ENCODE data around the gene ARFGAP1.
"Not testable (repeated sequence)": the region's sequence is repeated elsewhere in the genome, so short reads cannot be mapped to it uniquely, and the experiment has no call there.

The ARFGAP1 gene

DNA sequence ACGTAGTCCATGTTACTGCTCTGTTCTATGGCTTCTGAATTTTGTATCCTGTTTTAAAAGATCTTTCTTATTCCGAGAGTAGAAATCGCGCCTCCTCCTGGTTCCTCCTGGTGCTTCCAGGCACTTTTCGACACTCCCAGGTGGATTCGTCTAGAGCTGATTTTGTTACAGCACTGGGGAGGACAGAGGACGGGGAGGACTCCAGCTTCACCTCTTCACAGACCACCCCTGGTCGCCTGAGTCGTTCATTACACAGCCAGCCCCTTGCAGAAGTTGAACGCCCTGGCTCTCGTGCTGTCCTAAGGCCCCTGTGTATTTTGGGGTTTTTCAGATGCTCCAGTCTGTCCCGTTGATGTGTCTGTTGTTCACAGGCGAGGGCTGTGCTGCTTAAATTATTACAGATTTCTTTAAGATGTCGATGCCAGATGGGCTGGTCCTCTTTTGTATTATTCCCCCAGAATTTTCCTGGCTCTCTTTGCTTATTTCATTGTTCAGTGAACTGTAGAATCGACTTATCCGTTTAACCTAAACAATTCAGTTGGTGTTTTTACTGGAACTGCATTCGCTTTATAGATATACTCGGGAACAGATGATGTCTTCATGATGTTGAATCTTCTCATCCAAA, 50.9 kb downstream of the ARFGAP1 start:
- no peak for DNase-seq

- DNase-seq = no peak
Measured at GRCh38 chr20:63325021-63325471, 52.4 kb downstream of the ARFGAP1 start.

DNA sequence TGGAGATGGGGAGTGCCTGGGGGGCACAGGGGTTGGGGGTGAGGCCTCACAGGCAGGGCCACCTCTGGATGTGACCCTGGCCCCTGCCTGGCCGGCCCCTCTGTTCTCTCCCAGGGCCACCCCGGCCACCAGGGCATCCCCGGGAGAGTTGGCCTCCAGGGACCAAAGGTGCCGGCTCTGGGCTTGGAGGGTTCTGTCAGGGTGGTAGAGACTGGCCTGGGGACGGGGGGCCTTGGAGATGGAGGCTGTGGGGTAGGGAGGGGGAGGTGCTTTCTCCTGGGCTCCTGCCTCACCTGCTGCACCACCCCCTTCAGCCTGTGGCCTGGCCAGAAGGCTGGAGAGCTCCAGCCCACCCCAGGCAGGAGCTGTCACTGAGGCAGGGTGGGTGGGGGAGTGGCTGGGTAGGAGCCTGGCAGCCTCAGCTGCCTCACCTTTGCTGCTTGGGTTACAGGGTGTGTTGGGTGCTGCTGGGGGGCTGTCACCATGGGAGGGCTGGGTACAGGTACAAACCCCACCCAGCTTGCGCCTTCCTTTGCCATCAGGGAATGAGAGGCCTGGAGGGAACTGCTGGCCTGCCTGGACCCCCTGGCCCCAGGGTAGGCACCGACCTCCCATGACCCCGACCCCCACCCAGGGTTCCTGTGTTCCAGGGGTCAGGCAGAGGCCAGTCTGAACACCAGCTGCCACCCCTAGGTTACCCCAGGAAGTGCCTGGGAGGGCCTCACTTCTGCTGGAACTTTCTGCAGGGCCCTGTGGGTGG, 53.1 kb downstream of the ARFGAP1 start:
- DNase-seq = no peak

DNA sequence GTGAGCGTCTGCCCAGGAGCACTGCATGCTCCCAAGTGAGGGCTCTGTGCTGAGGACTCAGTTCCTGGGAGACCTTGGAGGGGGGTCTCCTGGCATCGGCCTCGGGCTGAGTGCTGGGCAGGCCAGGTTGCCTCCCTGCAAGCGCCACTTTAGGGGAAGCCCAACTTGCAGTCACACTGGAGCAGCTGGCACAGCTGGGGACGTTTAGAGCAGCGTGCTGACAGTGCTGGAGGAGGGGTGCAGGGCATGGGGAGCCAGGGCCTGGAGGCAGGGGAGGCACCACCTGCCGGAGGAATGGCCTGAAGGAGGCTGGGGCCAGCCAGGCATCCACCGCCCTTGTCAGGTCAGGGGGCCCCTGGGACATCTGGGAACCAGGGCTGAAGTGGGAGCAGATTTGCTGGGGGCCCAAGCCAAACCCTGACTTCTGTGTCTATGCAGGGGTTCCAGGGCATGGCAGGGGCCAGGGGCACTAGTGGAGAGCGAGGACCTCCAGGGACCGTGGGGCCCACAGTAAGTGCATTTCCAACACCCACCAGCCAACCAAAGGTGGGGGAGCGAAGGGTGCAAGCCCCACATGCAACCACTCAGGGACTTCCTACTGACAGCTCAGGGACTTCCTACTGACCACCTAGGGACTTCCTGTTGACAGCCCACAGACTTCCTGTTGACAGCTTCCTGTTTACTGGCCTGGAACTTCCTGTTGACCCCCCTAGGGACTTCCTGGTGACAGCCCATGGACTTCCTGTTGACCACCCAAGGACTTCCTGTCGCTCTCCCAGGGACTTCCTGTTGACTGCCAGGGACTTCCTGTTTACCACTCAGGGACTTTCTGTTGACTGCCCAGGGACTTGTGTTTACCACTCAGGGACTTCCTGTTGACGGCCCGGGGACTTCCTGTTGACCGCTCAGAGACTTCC, 54.0 kb downstream of the ARFGAP1 start:
- no peak for DNase-seq

DNA sequence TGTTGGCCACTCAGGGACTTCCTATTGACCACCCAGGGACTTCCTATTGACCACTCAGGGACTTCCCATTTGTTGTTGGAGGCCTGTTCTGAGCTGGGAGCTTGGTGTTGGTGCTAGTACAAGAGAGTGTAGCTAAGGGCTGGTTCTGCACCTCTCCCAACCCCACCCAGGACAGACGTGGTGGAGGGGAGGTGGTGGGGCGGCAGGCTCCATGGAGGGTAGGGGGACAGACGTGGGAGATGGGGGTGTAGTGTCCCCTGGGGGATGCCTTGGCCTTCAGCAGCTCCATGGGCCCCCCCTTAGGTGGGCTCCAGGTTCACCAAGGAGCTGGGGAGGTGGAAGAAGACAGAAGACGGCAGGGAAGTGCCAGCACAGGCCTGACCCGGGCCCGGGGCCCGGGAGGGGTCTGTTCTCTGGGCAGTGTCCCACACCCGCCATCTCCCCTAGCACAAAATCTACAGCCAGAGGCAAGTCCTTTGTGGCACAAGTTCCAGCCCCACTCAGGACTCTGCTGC, 54.7 kb downstream of the ARFGAP1 start:
- DNase-seq = no peak

DNA sequence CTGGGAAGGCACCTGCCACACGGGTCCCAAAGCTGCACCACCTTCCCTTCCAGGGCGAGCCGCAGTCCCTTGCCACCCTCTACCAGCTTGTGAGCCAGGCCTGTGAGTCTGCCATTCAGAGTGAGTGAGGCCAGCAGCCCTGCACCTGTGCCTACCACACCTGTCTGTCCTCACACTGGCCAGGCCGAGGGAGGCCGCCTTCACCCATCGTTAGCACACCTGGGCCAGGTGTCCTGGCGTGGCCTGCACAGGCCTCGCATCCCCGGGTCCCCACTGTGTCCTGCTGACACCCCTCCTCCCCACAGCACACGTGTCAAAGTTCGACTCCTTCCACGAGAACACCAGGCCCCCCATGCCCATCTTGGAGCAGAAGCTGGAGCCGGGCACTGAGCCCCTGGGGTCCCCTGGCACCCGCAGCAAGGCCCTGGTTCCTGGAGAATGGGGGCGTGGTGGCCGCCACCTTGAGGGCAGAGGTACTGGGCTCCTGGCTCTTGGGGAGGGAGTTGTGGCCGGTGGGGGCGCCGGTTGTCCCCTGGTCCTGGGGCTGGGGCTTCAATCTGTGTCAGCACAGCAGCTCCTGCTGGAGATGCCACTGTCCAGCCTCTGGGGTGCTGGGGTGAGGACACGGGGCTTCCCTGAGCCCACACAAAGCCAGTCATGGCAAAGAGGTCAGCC, 55.5 kb downstream of the ARFGAP1 start:
- no peak for DNase-seq

DNA sequence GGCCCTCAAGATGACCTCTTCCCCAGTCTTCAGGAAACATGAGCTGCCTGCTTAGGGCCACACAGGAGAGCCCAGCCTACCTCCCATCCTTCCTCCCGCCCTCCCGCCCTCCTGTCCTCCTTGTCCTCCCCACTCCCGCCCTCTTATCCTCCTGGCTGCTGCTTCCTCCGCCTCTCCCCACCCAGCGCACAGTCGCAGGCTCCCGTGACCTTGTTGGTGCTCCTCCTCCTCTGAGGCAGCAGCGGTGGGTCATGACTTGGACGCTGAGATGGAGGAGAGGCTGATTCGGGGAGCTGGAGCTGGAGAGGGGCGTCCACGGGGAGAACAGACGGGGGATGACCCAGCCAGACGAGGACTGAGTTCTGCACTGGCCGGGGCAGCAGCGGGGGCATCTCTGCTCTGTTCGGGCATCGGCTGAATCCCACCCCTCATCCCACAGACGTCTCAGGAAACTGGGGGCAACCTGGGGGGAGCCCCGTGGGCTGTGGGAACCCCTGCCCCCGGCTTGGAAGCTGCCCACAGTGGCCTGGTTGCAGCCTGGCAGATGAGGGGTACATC, 56.2 kb downstream of the ARFGAP1 start:
- no peak for DNase-seq

DNA sequence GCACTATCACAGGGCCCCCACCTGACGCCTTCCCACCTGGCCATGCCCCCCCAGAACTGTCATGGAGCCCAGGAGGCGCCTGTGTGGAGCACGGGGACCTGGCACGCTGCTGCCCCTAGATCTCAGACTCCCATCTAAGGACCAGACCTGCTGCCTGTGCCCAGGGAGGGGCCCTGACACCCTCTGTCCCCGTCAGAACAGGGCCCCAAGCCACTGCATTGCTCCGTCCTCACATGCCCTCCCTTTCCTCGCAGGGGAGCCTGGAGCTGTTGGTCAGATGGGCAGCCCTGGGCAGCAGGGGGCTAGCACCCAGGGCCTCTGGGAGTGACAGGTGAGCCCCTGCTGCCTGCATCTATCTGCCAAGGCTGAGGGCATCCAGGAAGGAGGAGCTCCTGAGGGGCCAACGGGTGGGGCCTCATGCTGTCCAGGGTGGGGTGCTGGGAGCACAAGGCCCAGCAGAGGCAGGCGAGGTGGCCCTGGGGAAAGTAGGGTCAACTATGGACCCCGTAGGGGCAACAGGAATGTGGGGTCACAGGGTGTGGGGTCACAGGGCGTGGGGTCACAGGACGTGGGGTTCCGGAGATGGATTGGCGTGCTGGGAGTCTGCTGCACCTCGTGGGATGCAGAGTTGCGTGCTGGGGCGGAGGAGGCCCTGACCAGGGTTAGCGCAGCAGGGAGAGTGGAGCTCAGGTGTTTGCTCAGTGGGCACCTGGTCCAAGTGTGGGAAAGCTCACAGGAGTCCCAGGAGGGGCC, 56.9 kb downstream of the ARFGAP1 start:
- no peak for DNase-seq

GRCh38 chr20:63330084-63330760, 57.6 kb downstream of the ARFGAP1 start:
- DNase-seq = no peak

GRCh38 chr20:63330940-63331339, 58.3 kb downstream of the ARFGAP1 start:
- DNase-seq = no peak

DNA sequence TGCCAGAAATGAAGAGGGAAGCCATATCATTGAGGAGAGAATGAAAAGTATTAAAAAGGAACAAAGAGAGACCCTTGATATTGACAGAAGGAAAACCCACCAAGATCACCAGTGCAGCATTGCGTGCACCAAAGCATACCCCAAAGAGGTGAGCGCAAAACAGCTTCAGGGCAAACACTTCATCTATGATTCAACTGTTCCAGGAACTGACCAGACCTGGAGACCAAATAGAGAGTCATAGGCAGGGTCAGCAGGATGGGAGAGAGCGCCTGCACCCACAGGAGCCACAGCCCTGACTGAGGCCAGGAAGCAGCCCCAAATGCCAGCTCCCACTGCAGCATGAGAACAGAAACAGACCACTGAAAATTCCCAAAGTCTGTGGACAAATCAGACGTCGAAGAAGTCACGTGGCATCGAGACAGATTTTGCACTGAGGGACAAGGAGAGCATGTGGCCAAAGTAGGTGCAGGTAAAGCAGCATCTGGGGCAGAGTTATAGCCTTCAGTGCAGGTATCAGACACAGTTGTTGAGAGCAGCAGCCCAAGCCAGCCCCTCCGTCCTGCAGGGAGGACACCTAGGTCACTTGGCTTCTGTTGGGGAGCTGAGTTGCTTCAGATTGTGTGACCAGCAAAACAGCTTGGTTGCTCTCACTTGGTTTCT, 59.3 kb downstream of the ARFGAP1 start:
- DNase-seq = no peak

DNA sequence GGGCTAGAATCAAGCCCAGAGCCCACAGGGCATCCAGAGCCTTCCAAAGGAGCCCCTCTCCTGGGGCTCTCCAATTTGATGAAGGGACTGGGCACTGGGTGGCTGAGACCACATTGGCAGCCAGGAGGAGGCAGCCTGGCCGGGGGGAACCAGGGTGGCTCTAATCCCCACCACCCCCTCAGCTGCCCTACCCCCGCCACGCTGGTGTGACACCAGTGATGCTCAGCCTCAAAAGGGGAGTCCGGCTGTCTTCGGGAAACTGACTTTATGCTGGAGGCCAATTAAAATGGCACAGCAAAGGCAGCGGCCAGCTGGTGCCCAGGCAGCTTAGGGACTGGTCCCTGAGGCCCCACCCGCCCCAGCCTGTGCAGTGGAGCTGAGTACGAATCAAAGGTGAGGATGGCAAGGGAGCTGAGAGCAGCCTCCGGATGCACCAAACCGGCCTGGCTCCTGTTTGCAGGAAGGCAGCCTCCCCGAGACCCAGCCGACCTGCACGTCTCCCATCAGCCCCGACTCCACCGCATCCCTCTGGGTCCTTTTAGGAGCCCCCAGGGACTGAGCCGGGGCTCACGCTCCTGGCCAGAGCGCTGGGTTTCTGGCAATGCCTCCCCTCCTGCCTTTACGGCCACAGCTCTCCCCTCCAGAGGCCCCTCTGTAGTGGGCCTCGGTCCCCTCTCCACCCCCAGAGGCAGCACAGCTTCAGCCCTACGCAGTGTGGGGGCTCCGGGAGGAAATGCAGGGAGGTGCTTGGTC, 60.1 kb downstream of the ARFGAP1 start:
- no peak for DNase-seq

DNA sequence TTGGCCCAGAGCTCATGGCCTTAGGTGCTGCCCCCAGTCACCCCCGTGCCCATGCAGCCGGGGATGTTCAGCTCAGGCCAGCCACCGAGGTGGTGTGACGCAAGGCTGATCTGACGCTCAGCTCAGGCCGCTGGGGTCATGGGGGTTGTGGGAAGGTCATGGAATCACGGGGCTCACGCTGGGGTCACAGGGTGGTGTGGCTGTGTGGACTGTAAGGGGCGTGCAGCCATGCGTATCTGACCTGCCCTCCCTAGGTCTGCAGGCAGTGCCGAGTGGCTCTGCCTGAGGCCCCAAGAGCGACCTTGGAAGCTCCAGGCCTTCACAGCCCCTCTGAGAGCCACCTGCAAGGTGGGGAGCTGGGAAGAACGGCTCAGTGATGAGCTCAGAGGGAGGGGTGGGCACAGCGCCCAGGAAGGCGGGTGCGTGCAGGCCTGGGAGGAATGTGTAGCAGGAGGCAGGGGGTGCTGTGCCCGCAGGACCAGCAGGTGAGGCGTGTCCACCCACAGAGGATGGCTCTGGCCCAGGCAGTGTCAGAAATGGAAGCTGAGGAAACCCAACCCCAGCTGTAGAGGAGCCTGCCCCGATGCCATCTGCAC, 60.7 kb downstream of the ARFGAP1 start:
- no peak for DNase-seq

- DNase-seq = no peak
Measured at GRCh38 chr20:63334356-63334755, 61.7 kb downstream of the ARFGAP1 start.

GRCh38 chr20:63335060-63335459, 62.4 kb downstream of the ARFGAP1 start:
- DNase-seq = not testable (repeated sequence)

DNA sequence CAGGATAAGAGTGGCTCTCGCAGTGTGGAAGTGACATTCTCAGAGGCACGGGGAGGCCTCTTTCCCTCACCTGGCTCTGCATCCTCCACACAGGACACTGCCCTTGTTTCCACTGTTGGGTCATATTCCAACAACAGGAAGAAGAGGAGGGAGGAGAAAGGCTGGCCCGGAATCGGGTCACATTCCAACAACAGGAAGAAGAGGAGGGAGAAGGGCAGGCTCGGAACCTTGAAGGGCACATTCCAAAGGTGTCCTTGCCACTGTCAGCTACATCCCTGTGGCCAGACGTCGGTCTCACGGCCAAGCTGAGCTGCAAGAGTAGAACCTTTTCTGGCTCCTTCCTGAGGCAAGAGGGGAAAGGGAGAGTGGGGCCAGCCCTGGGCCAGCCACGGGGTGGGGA, 63.1 kb downstream of the ARFGAP1 start:
- DNase-seq = no peak

- no peak for DNase-seq
Measured at GRCh38 chr20:63336232-63336752, 63.7 kb downstream of the ARFGAP1 start.

- DNase-seq = no peak
Measured at GRCh38 chr20:63337786-63338420, 65.3 kb downstream of the ARFGAP1 start.

All from EL (cell line).